HG03097 (cell line): ENCODE results near the gene SAMD14.

Experiments
- ATAC-seq: cut with Tn5 transposase; IDR thresholded peaks from one replicate; pipeline ENCODE4 v1.9.1; 2021; ENCODE audit not compliant: unreplicated experiment, low FRiP score

The SAMD14 gene

DNA sequence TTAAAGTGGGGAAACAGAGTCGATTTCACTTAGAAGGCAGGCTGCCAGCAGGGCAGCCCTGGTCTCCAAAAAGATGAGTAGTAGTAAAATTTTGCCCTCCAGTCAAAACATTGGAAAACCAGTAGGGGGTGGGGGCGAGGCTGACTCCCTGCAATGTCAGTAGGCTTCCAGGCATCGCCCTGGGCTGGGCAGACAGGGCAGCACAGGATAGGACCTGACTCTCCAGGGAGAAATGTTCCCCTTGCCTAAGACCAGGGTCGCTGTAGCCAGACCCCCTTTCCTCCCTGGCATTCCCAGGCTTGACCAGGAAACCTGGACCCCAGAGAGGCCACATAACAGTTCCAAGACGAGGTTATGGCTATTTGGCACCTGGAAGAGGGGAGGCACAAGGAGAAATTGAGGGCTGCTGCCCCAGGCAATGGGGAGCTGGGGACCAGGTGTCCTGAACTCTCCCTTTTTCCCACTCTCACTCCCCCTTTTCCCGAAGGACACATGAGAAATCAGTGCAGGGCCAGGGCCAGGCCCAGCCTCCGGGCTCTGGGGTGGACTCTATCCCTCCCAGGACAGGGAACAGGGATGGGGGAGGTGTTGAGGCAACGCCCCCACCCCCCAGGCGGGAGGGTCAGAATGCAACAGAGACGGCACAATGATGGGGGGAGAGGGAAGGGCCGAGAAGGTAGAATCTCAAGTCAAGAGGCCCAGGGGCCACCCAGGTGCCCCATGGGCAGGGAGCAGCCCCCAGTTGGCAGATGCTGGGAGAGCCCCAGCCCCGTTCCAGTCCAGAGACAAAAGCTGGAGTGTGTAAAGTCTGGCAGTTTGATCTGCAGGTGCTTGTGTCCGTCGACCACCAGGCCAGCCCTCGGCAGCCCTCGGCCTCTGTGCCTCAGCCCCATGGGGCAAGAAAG lies 4.5 kb upstream of the SAMD14 start:
- ATAC-seq = no peak

- ATAC-seq = no peak
Measured at GRCh38 chr17:50133769-50134099, 3.8 kb upstream of the SAMD14 start.

DNA sequence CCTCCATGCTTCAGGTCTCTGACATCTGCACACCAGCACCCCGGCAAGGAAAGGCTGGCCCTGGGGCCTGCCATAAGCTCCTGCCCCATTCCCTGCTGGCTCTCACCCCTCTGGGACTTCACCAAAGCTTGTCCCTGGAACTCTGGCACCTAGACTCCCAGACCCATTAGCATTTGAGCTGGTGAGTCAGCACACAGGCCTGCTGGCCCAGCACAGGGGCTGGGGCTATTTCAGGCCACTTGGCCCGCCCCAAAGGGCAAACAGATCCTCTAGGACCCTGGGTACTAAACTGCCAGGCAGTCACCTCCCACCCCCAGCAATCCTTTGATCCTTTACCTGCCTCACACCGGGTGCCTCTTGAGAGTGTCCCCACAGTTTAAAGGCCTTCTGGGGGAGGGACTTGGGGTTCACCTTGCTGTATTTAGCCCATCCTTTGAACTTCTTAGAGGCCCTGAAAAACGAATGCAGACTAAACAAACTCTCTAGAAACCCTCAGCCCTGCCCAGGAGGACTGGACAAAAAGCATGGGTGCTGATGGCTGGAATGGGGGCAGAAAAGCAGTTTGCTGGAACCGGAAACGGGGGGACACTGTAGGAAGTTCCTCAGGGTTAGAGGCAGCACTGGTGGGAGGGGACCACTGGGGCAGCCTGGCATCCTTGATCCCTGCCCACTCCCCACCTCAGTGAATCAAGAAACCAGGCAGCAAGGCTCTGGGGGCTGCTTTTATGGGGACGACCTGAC lies 3.2 kb upstream of the SAMD14 start:
- no peak for ATAC-seq

DNA sequence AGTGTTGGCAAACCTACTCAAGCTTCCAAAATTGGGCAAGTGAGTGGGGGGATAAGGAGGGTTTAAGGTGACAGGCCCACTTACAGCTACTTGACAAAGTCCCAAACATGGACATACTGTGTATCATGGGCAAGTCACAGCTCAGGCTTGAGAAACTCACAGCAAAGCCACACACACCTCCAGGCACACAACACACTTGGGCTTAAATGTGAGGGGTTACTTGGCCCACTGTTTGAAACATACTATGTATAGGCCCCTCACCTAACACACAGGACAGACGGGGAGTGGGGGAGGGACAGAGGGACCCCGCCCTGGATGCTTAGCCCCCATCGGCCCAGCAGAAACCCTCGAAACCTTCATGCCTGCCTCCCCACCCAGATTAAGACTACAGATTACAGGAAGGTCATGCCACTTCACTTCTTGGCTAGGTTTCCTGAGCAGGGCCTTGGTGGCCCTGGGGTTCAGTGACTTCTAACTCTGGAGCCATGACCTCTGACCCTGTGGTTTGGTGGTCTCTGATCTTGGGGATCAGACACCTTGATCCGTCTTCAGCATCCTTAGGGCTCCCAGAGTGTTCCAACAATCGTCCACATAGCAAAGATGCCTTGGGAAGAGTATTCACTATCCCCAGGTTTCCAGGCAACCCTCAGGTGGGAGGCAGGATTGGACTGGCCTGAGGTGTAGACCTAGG lies 2.3 kb upstream of the SAMD14 start:
- no peak for ATAC-seq

DNA sequence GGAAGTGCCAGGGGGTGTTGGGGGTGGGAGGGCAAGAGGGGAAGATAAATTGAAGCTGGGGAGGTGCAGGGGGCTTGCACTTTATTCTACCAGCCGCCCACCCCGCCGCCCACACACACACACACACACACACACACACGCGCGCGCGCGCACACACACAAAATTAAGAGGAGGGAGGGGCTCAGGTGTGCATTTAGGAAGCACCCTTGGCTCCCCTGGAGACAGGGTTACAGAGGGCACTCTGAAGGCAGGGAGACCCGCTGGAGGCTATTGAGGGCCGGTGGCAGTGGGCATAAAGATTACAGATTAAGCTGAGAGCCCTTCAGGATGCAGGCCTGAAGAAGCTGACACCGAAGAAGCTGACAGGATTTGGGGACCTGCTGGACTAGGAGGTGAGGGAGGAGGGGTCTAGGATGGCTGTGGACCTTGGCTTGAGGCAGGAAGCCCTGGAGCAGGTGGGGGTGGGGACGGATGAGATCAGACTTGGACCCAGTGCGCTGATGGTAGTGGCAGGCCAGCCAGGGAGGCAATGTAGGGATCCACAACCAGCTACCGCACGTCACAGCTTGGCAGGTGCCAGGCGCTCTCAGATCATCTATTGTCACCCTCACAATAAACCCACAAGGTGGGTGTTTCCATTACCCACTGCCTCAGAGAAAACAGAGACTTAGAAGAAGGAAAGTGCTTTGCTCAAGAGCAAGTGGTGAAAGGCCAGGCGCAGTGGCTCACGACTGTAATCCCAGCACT lies 772 bp upstream of the SAMD14 start:
- ATAC-seq = no peak

DNA sequence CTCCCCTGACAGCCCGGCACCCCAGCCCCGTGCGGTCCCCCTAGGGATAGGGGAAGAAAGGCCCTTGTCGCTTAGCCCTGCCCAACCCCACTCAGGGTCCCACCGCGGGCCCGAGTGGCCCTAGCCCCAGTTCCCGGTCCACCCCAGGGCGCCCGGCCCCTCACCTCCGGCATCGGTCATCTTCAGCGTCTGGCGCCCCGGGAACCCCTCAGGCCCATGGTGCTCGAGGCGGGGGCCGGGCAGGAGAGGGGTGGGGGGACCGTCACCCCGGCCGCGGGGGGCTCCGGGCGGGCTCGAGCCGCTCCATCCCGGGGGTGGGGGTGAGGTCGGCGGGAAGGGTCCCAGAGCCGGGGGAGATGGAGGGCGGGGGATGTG lies 620 bp downstream of the SAMD14 start:
- ATAC-seq = no peak

DNA sequence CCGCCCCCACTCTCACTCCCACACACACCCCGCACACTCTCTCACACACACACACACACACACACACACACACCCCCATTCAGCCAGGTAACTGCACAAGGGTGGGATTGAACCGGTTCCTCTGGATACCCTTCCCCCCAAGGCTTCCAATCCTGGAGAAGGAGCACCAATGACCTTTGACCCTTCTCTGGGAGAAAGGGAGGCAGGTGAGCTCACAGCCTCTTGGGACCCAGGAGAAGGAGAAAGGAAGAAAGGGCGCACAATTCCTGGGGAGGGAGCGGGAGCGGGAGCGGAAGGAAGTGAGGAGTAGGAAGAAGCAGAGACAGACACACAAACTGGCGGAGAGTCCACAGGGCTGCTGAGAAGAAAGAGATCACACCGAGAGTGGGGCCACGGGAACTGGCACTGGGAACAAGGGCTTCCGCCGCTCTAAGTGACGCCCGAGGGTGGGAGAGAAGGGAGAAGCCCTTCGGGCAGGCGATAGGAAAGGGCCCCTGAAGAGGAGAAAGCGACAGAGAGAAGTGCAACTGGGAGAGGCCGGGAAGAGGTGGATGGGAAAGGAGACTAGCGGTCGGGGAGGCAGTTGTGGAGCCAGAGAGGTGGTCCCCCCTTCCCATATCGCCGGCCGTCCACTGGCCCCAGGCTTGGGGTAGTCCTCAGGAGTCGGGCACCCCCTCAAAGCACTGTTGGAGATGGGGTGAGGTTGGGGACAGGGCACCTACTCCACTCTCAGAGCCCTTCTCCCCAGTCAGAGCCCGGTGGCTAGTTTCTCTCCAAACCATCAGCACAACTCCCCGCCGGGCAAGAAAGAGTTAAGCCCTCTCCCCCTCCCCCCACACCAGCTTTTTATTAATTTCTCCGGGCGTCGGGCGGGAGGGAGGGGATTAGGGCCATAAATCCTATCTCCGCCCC lies 1.3 kb downstream of the SAMD14 start:
- no peak for ATAC-seq

DNA sequence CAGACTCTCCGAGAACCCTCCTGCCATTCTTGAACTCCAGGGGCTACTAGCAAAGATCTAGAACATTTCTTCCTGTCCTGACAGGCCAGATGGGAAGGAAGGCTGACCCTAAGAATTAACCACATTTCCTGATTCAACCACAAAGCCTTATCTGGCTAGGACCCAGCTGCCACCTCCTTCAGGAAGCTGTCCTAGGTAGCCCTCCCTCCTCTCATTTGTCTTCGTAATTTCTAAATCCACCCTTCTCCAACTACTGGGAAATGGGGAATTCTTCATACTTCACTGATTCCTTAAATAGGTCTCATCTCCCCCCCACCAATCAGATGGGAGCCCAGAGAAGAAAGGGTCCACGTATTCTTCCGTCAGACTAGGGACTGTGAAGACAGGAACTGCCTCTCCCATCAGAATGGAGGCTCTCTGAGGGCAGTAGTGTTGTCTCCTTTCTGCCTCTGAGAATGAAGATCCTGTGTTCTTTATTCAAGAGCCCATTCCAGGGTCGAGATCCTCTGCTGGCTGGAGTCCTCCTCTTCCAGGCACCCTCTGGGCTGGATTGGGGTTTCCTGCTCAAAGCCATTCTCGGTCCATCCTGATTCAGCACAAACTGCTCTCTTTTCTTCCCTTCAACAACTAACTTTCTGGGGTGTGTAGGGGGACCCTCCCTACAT lies 2.1 kb downstream of the SAMD14 start:
- ATAC-seq = no peak

- no peak for ATAC-seq
Measured at GRCh38 chr17:50125420-50125997, 4.5 kb downstream of the SAMD14 start.

- ATAC-seq = no peak
Measured at GRCh38 chr17:50123649-50124349, 6.2 kb downstream of the SAMD14 start.

DNA sequence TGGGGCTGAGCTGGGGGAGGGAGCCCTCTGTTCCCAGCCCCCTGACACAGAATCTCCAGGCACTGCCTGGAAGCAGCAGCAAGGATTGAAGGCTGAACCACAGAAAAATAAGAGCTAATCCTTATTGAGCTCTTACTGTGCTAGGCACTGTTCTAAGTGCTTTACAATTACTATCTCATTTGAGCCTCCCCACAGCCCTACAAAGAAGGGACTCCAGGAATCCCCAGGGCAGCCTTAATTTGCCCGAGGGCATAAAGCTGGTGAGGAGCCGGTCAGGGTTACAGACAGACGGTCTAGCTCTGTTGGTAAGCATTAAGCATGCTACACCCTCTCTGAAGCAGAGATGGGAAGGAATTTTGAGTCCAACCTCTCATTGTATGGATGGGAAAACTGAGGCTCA lies 7.0 kb downstream of the SAMD14 start:
- ATAC-seq = no peak

- ATAC-seq = no peak
Measured at GRCh38 chr17:50120475-50121253, 9.3 kb downstream of the SAMD14 start.

DNA sequence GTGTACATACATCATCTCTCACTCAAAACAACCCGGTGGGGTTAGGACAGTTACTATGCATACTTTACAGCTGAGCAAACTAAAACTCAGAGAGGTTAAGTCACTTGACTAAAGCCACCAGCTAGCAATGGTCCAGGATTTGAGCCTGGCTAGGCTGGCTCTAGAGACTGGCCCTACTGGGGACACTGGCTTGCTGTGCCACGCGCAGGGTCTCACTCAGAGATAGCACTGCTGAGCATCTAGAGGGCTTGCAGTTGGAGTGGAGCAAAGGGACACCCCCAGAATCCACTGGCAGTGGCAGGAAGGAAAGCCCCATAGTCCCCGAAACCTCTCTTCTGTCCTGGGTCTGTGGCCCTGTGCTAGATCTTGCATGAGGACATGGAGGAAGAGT lies 11.1 kb downstream of the SAMD14 start:
- ATAC-seq = no peak

DNA sequence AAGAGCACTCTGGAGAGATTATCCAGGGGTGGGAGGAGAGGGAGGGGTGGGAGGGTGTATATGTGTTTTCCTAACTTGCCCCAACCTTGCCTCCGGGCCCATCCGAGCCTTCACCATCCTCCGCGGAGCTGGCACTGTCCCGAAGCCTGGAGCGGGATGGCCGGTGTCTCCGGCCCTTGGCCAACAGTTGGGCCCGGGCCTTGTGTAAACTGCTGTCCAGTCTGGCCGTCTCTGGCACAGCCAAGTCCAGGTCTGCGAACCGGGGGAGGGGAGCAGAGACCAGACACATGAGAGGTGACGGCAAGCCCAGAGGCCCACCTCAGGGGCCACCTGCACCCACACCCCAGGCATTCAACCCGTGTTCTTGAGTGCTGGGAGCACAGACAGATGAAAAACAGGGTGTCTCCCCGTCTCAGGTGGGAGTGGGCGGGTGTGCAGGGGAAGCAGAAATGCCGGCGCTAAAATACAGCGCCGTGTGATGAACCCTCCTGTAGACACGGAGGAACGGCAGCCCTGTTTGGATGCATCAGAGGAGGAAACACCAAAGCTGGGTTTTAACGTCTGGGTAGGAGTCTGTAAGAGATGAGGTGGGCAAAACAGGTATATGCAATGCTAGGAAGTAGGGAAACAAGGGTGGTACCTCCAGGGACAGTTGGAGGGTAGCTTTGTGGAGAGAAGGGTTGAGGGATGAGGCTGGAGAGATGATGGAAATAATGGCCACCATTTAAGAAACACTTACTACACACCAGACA lies 11.7 kb downstream of the SAMD14 start:
- ATAC-seq = no peak

- no peak for ATAC-seq
Measured at GRCh38 chr17:50117202-50118051, 12.5 kb downstream of the SAMD14 start.

DNA sequence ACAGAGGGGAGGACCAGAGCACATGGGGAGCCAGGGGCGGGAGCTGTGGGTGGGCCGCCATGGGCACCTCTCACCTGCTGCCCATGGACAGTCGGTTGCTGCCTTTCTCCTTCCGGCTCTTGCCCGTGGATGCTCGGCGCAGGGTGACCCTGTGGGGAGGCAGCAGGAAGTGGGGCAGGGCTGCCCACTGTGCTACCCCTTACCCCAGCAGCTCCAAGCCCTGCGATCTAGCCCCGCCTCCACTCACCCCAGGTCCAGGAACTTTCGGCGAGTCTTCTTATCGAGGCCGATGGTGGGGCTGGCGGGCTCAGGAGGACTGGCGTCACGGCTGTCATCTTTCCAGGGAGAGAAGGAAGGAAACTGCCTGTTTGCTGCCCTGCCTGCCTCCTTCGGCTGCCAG lies 14.2 kb downstream of the SAMD14 start:
- no peak for ATAC-seq
